Measurements from ENCODE around the gene DACT1. TPM values are rescaled to one million over a fixed set of nuclear protein-coding genes. Genes with fewer than 3 reads are reported as not detected.

Gene DACT1
- total RNA-seq, 3 donors from 2014 or later: 5.0 to 9.8 (median 5.1) TPM

DNA sequence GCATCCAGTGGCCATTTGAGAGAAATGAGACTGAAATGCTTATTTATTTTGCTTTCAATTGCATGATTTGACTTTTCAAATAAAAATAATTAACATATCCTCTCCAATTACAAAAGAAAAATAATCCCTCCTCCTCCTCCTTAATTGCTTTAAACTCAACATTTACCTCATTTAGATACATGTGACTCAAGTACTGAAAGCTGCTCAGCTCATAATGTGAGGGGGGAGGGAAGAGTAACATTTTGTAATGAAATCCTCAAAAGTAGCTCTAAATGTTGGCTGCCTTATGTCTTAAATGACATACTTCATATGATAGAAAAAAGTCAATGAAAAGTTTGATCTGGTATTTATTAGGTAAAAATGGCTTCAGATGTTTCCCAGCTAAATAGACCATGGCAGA is 29.0 kb downstream of the DACT1 start:
- H3K27ac ChIP-seq: no peak overlapping the region
- no peak overlapping the region for H3K4me3 ChIP-seq
- intact Hi-C loops (cut with DNase I; ENCODE audit: low total_unique reads): no loop called here
- H3K4me1 ChIP-seq: no peaks in the 10 kb centered on the region
- H3K36me3 ChIP-seq: no peaks in the 10 kb centered on the region
- no peaks in the 10 kb centered on the region for H3K9me3 ChIP-seq
- no peaks in the 10 kb centered on the region for H3K27me3 ChIP-seq
- TF ChIP-seq POLR2AphosphoS5 (IDR thresholded peaks at IDR 0.05): no peak
- no peak for DNase-seq (ENCODE audit: low spot score in 2 of 2)

DNA sequence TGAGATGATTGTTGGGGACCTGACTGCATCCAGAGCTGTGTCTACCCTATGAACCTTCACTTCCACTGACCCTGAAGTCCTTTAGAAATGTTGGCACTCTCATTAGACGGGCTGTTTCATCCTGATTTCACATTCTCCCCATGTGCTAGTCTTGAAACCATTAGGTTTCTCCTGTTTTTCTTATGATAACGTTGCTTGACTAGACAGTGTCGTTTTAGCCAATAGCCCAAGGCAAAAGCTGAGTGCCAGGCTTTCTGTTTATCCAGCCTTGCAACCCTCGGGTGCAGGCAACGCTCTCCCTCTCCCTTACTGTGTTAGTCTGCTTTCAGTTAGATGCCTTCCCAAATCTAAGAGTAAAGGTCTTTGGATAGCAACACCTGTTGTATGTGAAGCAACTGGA is 30.1 kb downstream of the DACT1 start:
- H3K4me3 ChIP-seq: no peak overlapping the region
- no peak overlapping the region for H3K27ac ChIP-seq
- H3K27me3 ChIP-seq: no peaks in the 10 kb centered on the region
- H3K4me1 ChIP-seq: no peaks in the 10 kb centered on the region
- DNase-seq (ENCODE audit: low spot score in 2 of 2): no peak
- TF ChIP-seq POLR2A (IDR thresholded peaks at IDR 0.05): no peak
- TF ChIP-seq POLR2AphosphoS5 (IDR thresholded peaks at IDR 0.05): no peak
- TF ChIP-seq, protein P1, sequence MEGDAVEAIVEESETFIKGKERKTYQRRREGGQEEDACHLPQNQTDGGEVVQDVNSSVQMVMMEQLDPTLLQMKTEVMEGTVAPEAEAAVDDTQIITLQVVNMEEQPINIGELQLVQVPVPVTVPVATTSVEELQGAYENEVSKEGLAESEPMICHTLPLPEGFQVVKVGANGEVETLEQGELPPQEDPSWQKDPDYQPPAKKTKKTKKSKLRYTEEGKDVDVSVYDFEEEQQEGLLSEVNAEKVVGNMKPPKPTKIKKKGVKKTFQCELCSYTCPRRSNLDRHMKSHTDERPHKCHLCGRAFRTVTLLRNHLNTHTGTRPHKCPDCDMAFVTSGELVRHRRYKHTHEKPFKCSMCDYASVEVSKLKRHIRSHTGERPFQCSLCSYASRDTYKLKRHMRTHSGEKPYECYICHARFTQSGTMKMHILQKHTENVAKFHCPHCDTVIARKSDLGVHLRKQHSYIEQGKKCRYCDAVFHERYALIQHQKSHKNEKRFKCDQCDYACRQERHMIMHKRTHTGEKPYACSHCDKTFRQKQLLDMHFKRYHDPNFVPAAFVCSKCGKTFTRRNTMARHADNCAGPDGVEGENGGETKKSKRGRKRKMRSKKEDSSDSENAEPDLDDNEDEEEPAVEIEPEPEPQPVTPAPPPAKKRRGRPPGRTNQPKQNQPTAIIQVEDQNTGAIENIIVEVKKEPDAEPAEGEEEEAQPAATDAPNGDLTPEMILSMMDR (IDR thresholded peaks at IDR 0.05): no peak
- H3K36me3 ChIP-seq: no peaks in the 10 kb centered on the region
- H3K9me3 ChIP-seq: no peaks in the 10 kb centered on the region
- intact Hi-C loops (cut with DNase I; ENCODE audit: low total_unique reads): no loop called here

DNA sequence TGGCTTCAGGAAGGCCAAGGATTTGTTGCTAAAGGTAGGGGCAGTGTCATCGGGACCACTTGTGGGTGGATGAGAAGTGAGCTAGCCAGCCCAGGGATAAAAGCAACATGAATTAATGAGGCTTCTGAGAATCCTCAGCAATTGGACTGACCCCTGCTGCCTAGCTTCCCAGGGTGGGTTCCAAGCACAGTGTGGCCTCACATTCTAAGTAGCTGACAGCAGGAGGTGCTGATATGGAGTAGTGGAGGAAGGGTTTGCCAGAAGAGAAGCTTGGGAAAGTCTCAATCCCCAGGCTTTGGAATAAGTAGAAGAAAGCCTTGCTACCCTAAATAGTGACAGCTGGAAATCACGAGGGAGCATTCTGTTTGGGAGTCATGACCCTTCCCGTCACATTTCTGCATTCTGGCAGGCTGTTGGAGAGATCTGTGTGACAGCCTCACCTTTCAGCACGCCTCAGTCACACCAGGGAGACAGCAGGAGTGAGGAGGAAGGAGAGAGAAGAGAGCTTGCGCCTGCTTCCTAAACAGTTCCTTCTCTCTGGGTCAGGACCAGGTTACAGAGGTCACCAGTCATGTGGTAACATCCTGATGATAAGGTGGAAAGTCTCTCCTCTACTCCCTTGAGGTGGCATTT is 31.2 kb downstream of the DACT1 start:
- no peak overlapping the region for H3K4me3 ChIP-seq
- no peak overlapping the region for H3K27ac ChIP-seq
- H3K4me1 ChIP-seq: no peaks in the 10 kb centered on the region
- TF ChIP-seq POLR2A (IDR thresholded peaks at IDR 0.05) (no peak), POLR2AphosphoS5 (IDR thresholded peaks at IDR 0.05) (no peak)
- TF ChIP-seq, protein P1 (IDR thresholded peaks at IDR 0.05): no peak
- H3K9me3 ChIP-seq: no peaks in the 10 kb centered on the region
- H3K36me3 ChIP-seq: no peaks in the 10 kb centered on the region
- intact Hi-C loops (cut with DNase I; ENCODE audit: low total_unique reads): no loop called here
- H3K27me3 ChIP-seq: no peaks in the 10 kb centered on the region
- DNase-seq (ENCODE audit: low spot score in 2 of 2): no peak

DNA sequence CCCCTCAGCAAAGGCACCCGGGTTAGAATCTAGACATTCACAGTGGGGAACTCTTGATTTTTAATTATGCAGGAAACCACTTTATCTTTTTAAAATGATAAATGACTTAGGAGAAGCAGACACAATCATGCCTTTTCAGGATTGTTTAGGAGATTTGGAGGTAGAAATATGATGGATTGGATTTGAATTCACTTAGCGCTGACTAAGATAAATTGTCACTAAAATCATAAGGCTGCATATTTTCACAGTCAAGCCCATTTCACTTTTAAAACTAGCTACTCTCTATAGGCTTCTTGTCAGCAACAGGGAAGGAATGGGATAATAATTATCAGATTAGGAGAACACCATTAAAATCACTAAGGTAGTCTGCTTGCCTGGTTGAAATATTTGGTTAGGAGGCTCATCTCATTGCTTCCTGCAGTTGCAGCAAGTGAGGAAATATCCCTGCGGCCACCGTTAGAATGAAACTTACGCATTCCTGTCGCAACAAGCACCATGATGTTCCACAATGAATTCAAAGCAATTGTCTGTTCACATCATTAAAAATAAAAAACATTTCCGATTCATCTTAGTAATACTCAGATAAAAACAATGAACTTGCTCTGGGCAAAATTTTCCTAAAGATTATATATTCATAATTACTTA is 31.9 kb downstream of the DACT1 start:
- Histone ChIP-seq H3K4me3 (no peak overlapping the region), H3K9me3 (no peaks in the 10 kb centered on the region), H3K27ac (no peak overlapping the region), H3K27me3 (no peaks in the 10 kb centered on the region), H3K36me3 (no peaks in the 10 kb centered on the region), H3K4me1 (no peaks in the 10 kb centered on the region)
- intact Hi-C loops (cut with DNase I; ENCODE audit: low total_unique reads): no loop called here
- no peak for DNase-seq (ENCODE audit: low spot score in 2 of 2)
- TF ChIP-seq POLR2A (IDR thresholded peaks at IDR 0.05): no peak
- TF ChIP-seq POLR2AphosphoS5 (IDR thresholded peaks at IDR 0.05): no peak
- TF ChIP-seq, protein P1 (IDR thresholded peaks at IDR 0.05): no peak

DNA sequence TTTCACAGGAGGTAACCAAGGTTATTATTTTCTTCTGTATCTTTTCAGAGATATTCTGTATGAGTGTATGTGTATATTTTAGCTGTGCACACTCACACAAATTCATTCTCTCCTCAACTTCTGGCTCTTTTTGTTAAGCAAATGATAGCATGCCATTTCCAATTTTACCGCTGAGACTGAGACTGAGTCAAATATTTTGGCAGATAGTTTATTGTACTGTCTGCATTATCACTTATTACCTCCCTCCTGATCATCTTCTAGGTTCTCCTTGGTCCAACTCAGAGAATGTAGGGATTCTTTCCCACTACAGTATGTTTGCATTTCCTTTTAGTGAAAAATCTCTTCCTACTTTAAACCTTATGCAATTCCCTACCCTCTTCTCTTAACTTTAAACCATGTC is 33.3 kb downstream of the DACT1 start:
- Histone ChIP-seq H3K4me3 (no peak overlapping the region), H3K27me3 (no peaks in the 10 kb centered on the region), H3K9me3 (no peaks in the 10 kb centered on the region), H3K4me1 (no peaks in the 10 kb centered on the region), H3K27ac (no peak overlapping the region), H3K36me3 (no peaks in the 10 kb centered on the region)
- no peak for TF ChIP-seq POLR2AphosphoS5 (IDR thresholded peaks at IDR 0.05)
- no peak for TF ChIP-seq POLR2A (IDR thresholded peaks at IDR 0.05)
- TF ChIP-seq, protein P1 (IDR thresholded peaks at IDR 0.05): no peak
- DNase-seq (ENCODE audit: low spot score in 2 of 2): no peak
- intact Hi-C loops (cut with DNase I; ENCODE audit: low total_unique reads): no loop called here

Data from breast epithelium (tissue), 4 donors.